OCI-LY3 (cell line): ENCODE results near the gene GPR183.

Experiments used
- H2AFZ ChIP-seq: fragments of 200-600, 300-600 bp; shearing (Covaris generic); 2 replicates; pipeline ENCODE4 v1.6.0; 2014; ENCODE audit warnings: antibody characterized with exemption, low read depth, low read length
- H3K27ac ChIP-seq: fragments of 200-600, 300-600 bp; sonication (generic); 2 replicates; pipeline ENCODE4 v1.5.1; 2014; ENCODE audit warnings: mild to moderate bottlenecking, low read length, moderate library complexity, mixed read lengths
- H3K27me3 ChIP-seq: fragments of 200-600, 300-600 bp; sonication (generic); 2 replicates; pipeline ENCODE4 v1.6.1; 2014; ENCODE audit warnings: low read depth, low read length, mixed read lengths
- H3K36me3 ChIP-seq: fragments of 200-600, 300-600 bp; sonication (generic); replicated peaks from 2 replicates; pipeline ENCODE3; 2014; ENCODE audit warnings: low read depth, low read length, mixed read lengths
- H3K4me1 ChIP-seq: fragments of 300-600, 200-600 bp; sonication (generic); 2 replicates; pipeline ENCODE4 v1.6.1; 2014; ENCODE audit warnings: low read length, mixed read lengths
- H3K4me2 ChIP-seq: fragments of 200-600, 300-600 bp; sonication (generic); 2 replicates; pipeline ENCODE4 v1.6.1; 2014; ENCODE audit warnings: low read length, mixed read lengths
- H3K4me3 ChIP-seq: fragments of 300-600, 200-600 bp; sonication (generic); 2 replicates; pipeline ENCODE4 v1.5.1; 2014; ENCODE audit warnings: antibody characterized with exemption, mild to moderate bottlenecking, low read length, moderate library complexity
- H3K79me2 ChIP-seq: fragments of 300-600, 200-600 bp; shearing (Covaris generic); 2 replicates; pipeline ENCODE4 v1.6.1; 2014; ENCODE audit warnings: mild to moderate bottlenecking, low read length, mixed read lengths
- H3K9ac ChIP-seq: fragments of 300-600, 200-600 bp; shearing (Covaris generic); 2 replicates; pipeline ENCODE4 v1.6.0; 2014; ENCODE audit warnings: mild to moderate bottlenecking, low read length, moderate library complexity
- H3K9me3 ChIP-seq: fragments of 200-600, 300-600 bp; shearing (Covaris generic); 2 replicates; pipeline ENCODE4 v1.6.1; 2014; ENCODE audit warnings: low read length, mixed read lengths; ENCODE audit not compliant: insufficient read depth
- H4K20me1 ChIP-seq: fragments of 200-600, 300-600 bp; sonication (generic); 2 replicates; pipeline ENCODE4 v1.6.1; 2016; ENCODE audit warnings: low read length, mixed read lengths; ENCODE audit not compliant: insufficient read depth
- CTCF ChIP-seq: fragments of 200-600, 300-600 bp; sonication (generic); IDR thresholded peaks from 2 replicates; pipeline ENCODE4 v1.5.1; 2014; ENCODE audit warnings: antibody characterized with exemption, low read length, low read depth
- EZH2phosphoT487 ChIP-seq: fragments of 200-600 bp; shearing (Covaris generic); IDR thresholded peaks from 2 replicates; pipeline ENCODE4 v1.6.1; 2018; ENCODE audit warnings: antibody characterized with exemption, mixed run types, low read depth

GPR183 gene

DNA sequence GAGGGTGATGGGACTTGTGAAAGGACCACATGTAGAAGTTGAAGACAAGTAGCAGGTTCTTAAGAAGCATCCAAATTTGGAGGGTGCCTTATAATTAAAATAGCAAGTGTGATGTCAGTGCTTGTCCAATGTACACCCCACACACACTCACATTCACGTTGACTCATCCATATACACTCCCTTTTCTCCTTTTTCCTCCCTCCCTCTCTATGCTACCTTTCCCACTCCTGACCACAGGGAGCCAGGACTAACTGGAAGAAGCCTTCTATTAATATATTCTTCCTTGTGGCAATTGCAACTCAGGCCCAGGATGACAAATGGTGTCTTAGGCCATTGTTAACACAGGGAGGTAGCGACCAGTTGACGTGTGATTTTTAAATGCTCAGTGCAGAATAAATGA lies 16.3 kb upstream of the GPR183 start:
- no peak for TF ChIP-seq CTCF
- TF ChIP-seq EZH2phosphoT487 = no peak

DNA sequence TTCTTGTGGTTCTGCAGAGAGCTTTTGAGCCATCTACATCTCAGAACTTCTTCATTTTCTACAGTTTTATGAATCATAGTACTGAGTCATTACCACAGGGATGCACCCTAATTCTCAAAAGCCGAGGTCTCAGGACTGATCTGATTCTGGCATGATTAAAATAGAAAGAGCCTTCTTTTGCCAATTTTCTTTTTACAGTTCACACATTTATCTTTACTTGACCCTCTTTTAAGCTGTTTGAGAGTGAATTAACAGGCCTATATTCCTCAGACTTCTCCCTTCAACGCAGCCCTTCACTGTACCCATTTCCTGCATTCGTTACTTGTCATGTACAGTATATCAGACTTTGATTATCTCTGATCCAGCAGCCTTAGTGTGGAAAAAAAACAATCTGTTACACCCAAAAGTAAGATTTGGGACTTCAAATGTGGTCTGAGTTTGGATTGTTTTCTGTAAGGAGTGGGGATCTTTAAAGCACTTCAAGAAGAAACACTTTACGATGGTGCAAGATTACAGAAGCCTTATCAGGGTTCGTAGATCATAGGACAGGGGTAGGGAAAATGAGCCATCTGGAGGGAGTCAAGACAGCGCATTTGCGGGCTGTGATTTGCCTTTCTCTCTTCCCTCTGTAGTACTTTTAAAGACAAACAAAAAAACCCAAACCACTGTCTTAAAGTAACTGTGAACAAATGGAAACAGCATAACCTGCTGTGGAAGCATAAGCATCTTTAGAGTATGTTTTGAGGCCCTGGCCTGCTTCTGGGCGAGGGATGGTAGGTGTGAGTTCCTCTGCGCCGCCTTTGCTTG lies 15.3 kb upstream of the GPR183 start:
- Histone ChIP-seq H4K20me1 (no peaks in the 10 kb centered on the region), H3K4me1 (peaks cover 69% of the 10 kb centered on the region), H3K4me2 (peak overlapping the region; percentile 95), H3K4me3 (peak overlapping the region; percentile 67), H2AFZ (no peak overlapping the region), H3K9ac (peak overlapping the region; percentile 86), H3K9me3 (peaks cover 5% of the 10 kb centered on the region; the same call in 1 of the 2 replicates), H3K27me3 (no peaks in the 10 kb centered on the region), H3K79me2 (no peaks in the 10 kb centered on the region), H3K27ac (peak overlapping the region; percentile 98), H3K36me3 (peaks cover 5% of the 10 kb centered on the region)
- TF ChIP-seq CTCF (0 out of 2 replicates have a peak, but pooled peaks have one; percentile 7), EZH2phosphoT487 (peak; percentile 96)

More for the DNA sequence above, 16.3 kb upstream of the GPR183 start:
- Histone ChIP-seq H3K4me1 (peaks cover 69% of the 10 kb centered on the region), H4K20me1 (no peaks in the 10 kb centered on the region), H3K27ac (peak overlapping the region; percentile 98), H2AFZ (no peak overlapping the region), H3K4me3 (peak overlapping the region; percentile 67), H3K9ac (peak overlapping the region; percentile 86), H3K36me3 (peaks cover 8% of the 10 kb centered on the region), H3K4me2 (peak overlapping the region; percentile 95), H3K27me3 (no peaks in the 10 kb centered on the region), H3K79me2 (no peaks in the 10 kb centered on the region), H3K9me3 (peaks cover 5% of the 10 kb centered on the region; the same call in 1 of the 2 replicates)

- peak overlapping the region; percentile 69 for H3K4me2 ChIP-seq
- H4K20me1 ChIP-seq = no peaks in the 10 kb centered on the region
- H3K36me3 ChIP-seq = peaks cover 5% of the 10 kb centered on the region
- H3K4me3 ChIP-seq = peak overlapping the region; percentile 54
- no peaks in the 10 kb centered on the region for H3K9me3 ChIP-seq
- peak overlapping the region; percentile 98 for H3K27ac ChIP-seq
- H3K27me3 ChIP-seq = no peaks in the 10 kb centered on the region
- TF ChIP-seq EZH2phosphoT487 (no peak), CTCF (no peak)
- no peak overlapping the region for H2AFZ ChIP-seq
- no peaks in the 10 kb centered on the region for H3K79me2 ChIP-seq
- H3K4me1 ChIP-seq = peaks cover 66% of the 10 kb centered on the region
- H3K9ac ChIP-seq = peak overlapping the region; percentile 51
These were observed 14.5 kb upstream of the GPR183 start for GRCh38 chr13:99321709-99322108.

DNA sequence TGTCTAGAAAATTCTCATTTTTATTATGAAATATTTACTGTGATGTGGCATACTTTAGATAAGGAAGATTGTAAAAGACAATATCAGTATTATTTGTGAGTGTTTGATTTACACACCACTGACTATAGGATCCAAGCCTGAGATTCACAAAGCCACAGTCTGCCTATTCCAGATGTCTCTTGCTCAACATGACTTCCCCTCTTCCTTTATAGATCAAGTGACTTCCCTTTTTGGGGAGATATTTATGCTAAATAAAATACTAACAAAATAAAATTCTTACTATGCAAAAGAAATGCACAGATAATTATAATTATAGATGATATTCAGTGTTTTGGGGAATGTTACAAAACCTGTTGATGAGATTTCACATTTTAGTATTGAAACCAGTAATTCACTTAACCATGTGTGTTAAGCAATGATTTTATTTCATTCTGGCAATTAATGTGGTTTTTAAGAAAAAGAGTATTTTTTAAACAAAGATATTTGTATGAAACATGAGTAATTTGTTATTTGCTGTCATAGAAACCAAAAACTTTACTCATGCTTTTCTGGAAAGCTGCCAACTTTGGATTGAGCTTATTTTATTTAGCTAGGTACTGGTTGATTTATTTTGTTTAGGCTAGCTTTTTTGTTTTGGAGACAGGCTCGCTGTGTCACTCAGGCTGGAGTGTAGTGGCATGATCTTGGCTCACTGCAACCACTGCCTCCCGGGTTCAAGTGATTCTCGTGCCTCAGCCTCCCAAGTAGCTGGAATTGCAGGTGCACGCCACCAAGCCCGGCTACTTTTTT lies 13.7 kb upstream of the GPR183 start:
- Histone ChIP-seq H3K27ac (no peak overlapping the region), H3K4me2 (no peak overlapping the region; the same call in 1 of the 2 replicates), H3K79me2 (no peaks in the 10 kb centered on the region), H2AFZ (no peak overlapping the region), H3K27me3 (no peaks in the 10 kb centered on the region), H3K4me1 (peaks cover 58% of the 10 kb centered on the region), H3K9ac (no peak overlapping the region), H4K20me1 (no peaks in the 10 kb centered on the region), H3K9me3 (no peaks in the 10 kb centered on the region), H3K4me3 (no peak overlapping the region), H3K36me3 (peaks cover 5% of the 10 kb centered on the region)
- no peak for TF ChIP-seq EZH2phosphoT487
- no peak for TF ChIP-seq CTCF
